CD14-positive monocyte (primary cell): ENCODE results near the gene NRROS. TPM values are rescaled to one million over a fixed set of nuclear protein-coding genes. Genes with fewer than 3 reads are reported as not detected.
A peak's percentile ranks its signal among the peaks of the same experiment; 100 is the strongest.
"Not testable (repeated sequence)": the region's sequence is repeated elsewhere in the genome, so short reads cannot be mapped to it uniquely, and the experiment has no call there.

Source experiments
- DNase-seq, 3 donors: peaks; one replicate each; pipeline ENCODE4 v3.0.0-alpha.2; 2011 to 2022
- H2AFZ ChIP-seq: 2 replicates; pipeline ENCODE4 v1.6.0; 2012; ENCODE audit warnings: mild to moderate bottlenecking, low read depth, low read length, inconsistent platforms; ENCODE audit not compliant: insufficient read depth, poor library complexity, severe bottlenecking
- H3K27ac ChIP-seq, 2 donors: 1 replicate in 1 of 2; 2 replicates in 1 of 2; pipeline ENCODE4 v1.5.1; 2012 to 2013; ENCODE audit warnings: low read length in 2 of 2, control low read depth in 1 of 2, inconsistent platforms in 1 of 2, low read depth in 1 of 2, mild to moderate bottlenecking in 1 of 2
- H3K27me3 ChIP-seq, 2 donors: one replicate each; pipeline versions ENCODE4 v1.6.0 to v1.6.1; 2011 to 2013; ENCODE audit warnings: low read length in 2 of 2; ENCODE audit not compliant: control insufficient read depth in 2 of 2, insufficient read depth in 2 of 2
- H3K36me3 ChIP-seq, 2 donors: replicated peaks in 1 of 2; 1 replicate in 1 of 2; 2 replicates in 1 of 2; pipeline versions ENCODE4 v1.5.1 to v1.6.1; 2012 to 2013; ENCODE audit warnings: low read length in 2 of 2, control low read depth in 1 of 2, inconsistent platforms in 1 of 2, mild to moderate bottlenecking in 1 of 2; ENCODE audit not compliant: insufficient read depth in 2 of 2, control insufficient read depth in 1 of 2
- H3K4me1 ChIP-seq, 2 donors: 1 replicate in 1 of 2; 2 replicates in 1 of 2; pipeline versions ENCODE4 v1.5.1 to v1.6.1; 2012 to 2013; ENCODE audit warnings: low read length in 2 of 2, control low read depth in 1 of 2, inconsistent platforms in 1 of 2, mild to moderate bottlenecking in 1 of 2, moderate library complexity in 1 of 2; ENCODE audit not compliant: insufficient read depth in 2 of 2, control insufficient read depth in 1 of 2
- H3K4me2 ChIP-seq: replicated peaks from 2 replicates; pipeline ENCODE3; 2012; ENCODE audit warnings: low read length, moderate library complexity, mild to moderate bottlenecking; ENCODE audit not compliant: poor library complexity, severe bottlenecking; ENCODE audit errors: extremely low read depth
- H3K4me3 ChIP-seq, 3 experiments: fragments of 200-600 bp in 1 of 3; sonication (generic) in 1 of 3; replicated peaks in 1 of 3; 1 replicate in 2 of 3; 2 replicates in 1 of 3; pipeline ENCODE4 v1.5.1; 2011 to 2013; ENCODE audit warnings: low read length in 3 of 3, mild to moderate bottlenecking in 3 of 3, control low read depth in 2 of 3, low read depth in 2 of 3, inconsistent platforms in 1 of 3, moderate library complexity in 1 of 3
- H3K79me2 ChIP-seq: 2 replicates; pipeline ENCODE4 v1.6.0; 2012; ENCODE audit warnings: mild to moderate bottlenecking, control low read depth, inconsistent platforms, low read length, moderate library complexity; ENCODE audit not compliant: insufficient read depth
- H3K9ac ChIP-seq: 2 replicates; pipeline ENCODE4 v1.6.0; 2017; ENCODE audit warnings: low read length, mild to moderate bottlenecking; ENCODE audit not compliant: insufficient read depth, poor library complexity, severe bottlenecking
- H3K9me3 ChIP-seq, 2 donors: replicated peaks in 1 of 2; 1 replicate in 1 of 2; 2 replicates in 1 of 2; pipeline versions ENCODE4 v1.5.1 to v1.6.1; 2012 to 2013; ENCODE audit warnings: low read length in 2 of 2, control low read depth in 1 of 2; ENCODE audit not compliant: control insufficient read depth in 1 of 2, insufficient read depth in 1 of 2
- H4K20me1 ChIP-seq: 2 replicates; pipeline ENCODE4 v1.6.0; 2012; ENCODE audit warnings: mild to moderate bottlenecking, low read length, control low read depth, moderate library complexity; ENCODE audit not compliant: insufficient read depth
- H3K27ac Mint-ChIP-seq, 7 donors: one replicate each; pipeline ENCODE4 v1.8.0; 2020; ENCODE audit warnings: mild to moderate bottlenecking in 7 of 7, mixed read lengths in 7 of 7, moderate library complexity in 6 of 7, inconsistent platforms in 2 of 7
- H3K27me3 Mint-ChIP-seq, 3 donors: one replicate each; pipeline ENCODE4 v1.8.0; 2021 to 2022; ENCODE audit warnings: low read depth in 3 of 3, mild to moderate bottlenecking in 3 of 3, mixed read lengths in 3 of 3, moderate library complexity in 3 of 3, inconsistent platforms in 1 of 3
- H3K36me3 Mint-ChIP-seq, 2 donors: one replicate each; pipeline ENCODE4 v1.8.0; 2020; ENCODE audit warnings: mixed read lengths in 2 of 2, inconsistent platforms in 1 of 2, mild to moderate bottlenecking in 1 of 2
- H3K4me1 Mint-ChIP-seq: one replicate; pipeline ENCODE4 v1.8.0; 2020; ENCODE audit warnings: mild to moderate bottlenecking, mixed read lengths
- H3K4me3 Mint-ChIP-seq, 2 donors: one replicate each; pipeline ENCODE4 v1.8.0; 2020; ENCODE audit warnings: mild to moderate bottlenecking in 2 of 2, mixed read lengths in 2 of 2, moderate library complexity in 1 of 2
- H3K9me3 Mint-ChIP-seq, 7 donors: one replicate each; pipeline ENCODE4 v1.8.0; 2020 to 2022; ENCODE audit warnings: mixed read lengths in 7 of 7, mild to moderate bottlenecking in 6 of 7, moderate library complexity in 6 of 7, inconsistent platforms in 2 of 7
- CTCF ChIP-seq: fragments of 200-600 bp; IDR thresholded peaks from one replicate; pipeline ENCODE4 v1.8.0; 2022; ENCODE audit warnings: antibody characterized with exemption, mild to moderate bottlenecking
- WGBS: methylation state at CpG from one replicate; pipeline ENCODE4 v1.1.5; 2013; ENCODE audit warnings: missing lambda C conversion rate; ENCODE audit not compliant: insufficient coverage; 5-methylcytosine and 5-hydroxymethylcytosine counted together
- intact Hi-C, 2 donors: fragments of 100-400 bp; cut with micrococcal nuclease; formaldehyde crosslinking; loops; one replicate each; pipeline versions ENCODE4 v1.15.0 to v1.15.1; 2023
- polyA plus RNA-seq, 3 donors: library from polyadenylated mRNA; depleted of rRNA in 1 of 3; unstranded in 2 of 3; stranded (reverse) in 1 of 3; fragments of 300-500 nt in 2 of 3; fragments of >200 nt in 1 of 3; fragmentation: Illumina TruSeq in 2 of 3; gene quantifications; 1 replicate in 2 of 3; 2 replicates in 1 of 3; pipeline ENCODE4 v1.2.3, GENCODE V29; 2012 to 2021

The NRROS gene
- polyA plus RNA-seq, 3 donors = 5.9 to 109 (median 7.5) TPM

GRCh38 chr3:196617256-196617655 lies 22.2 kb upstream of the NRROS start:
- Histone ChIP-seq H3K27ac (peak overlapping the region in 1 of 2 donors; percentile 81), H3K36me3 (no peaks in the 10 kb centered on the region), H2AFZ (peak overlapping the region; percentile 38), H3K9ac (no peak overlapping the region), H3K4me2 (peak overlapping the region; percentile 13), H3K27me3 (no peaks in the 10 kb centered on the region), H3K79me2 (peaks cover 21% of the 10 kb centered on the region), H3K9me3 (no peaks in the 10 kb centered on the region), H3K4me3 (peak overlapping the region in 1 of 3 experiments; percentile 14), H3K4me1 (peaks cover 62 to 67% of the 10 kb centered on the region in 2 donors), H4K20me1 (no peaks in the 10 kb centered on the region)
- WGBS = no CpG with 5 or more reads among the region's 5 CpGs
- no peak for TF ChIP-seq CTCF
- peaks cover 0 to 9% of the 10 kb centered on the region in 2 donors for H3K36me3 Mint-ChIP-seq
- peaks cover 0 to 3% (median 0%) of the 10 kb centered on the region in 7 donors for H3K9me3 Mint-ChIP-seq
- intact Hi-C loops = no loop called here
- peaks cover 60% of the 10 kb centered on the region for H3K4me1 Mint-ChIP-seq
- no peak overlapping the region for H3K4me3 Mint-ChIP-seq
- H3K27me3 Mint-ChIP-seq = peaks cover 0 to 2% (median 0%) of the 10 kb centered on the region in 3 donors
- peak; percentile 48 to 69 (median 61) for DNase-seq
- peak overlapping the region; percentile 15 to 88 (median 80) for H3K27ac Mint-ChIP-seq

GRCh38 chr3:196619223-196619622 lies 20.3 kb upstream of the NRROS start:
- Histone ChIP-seq H4K20me1 (no peaks in the 10 kb centered on the region), H2AFZ (peak overlapping the region; percentile 27), H3K27me3 (no peaks in the 10 kb centered on the region), H3K9me3 (no peaks in the 10 kb centered on the region), H3K4me1 (peaks cover 77 to 82% of the 10 kb centered on the region in 2 donors), H3K9ac (peak overlapping the region; percentile 17), H3K27ac (peak overlapping the region; percentile 65 to 81), H3K4me3 (peak overlapping the region in 1 of 3 experiments; percentile 6), H3K36me3 (no peaks in the 10 kb centered on the region), H3K4me2 (peak overlapping the region; percentile 1), H3K79me2 (peaks cover 26% of the 10 kb centered on the region)
- WGBS = no CpG with 5 or more reads among the region's 5 CpGs
- Mint-ChIP-seq H3K9me3 (peaks cover 0 to 3% (median 0%) of the 10 kb centered on the region in 7 donors), H3K27ac (peak overlapping the region; percentile 86 to 99 (median 94)), H3K36me3 (peaks cover 0 to 9% of the 10 kb centered on the region in 2 donors), H3K4me3 (peak overlapping the region in 1 of 2 donors; percentile 56), H3K27me3 (peaks cover 0 to 2% (median 0%) of the 10 kb centered on the region in 3 donors), H3K4me1 (peaks cover 69% of the 10 kb centered on the region)
- DNase-seq = no peak
- TF ChIP-seq CTCF = no peak
- intact Hi-C loops = no loop called here

- H3K4me3 ChIP-seq, H3K27me3 Mint-ChIP-seq, H3K36me3 Mint-ChIP-seq, DNase-seq, H3K36me3 ChIP-seq, H4K20me1 ChIP-seq, H3K9me3 Mint-ChIP-seq, H2AFZ ChIP-seq, H3K27me3 ChIP-seq, H3K9ac ChIP-seq, H3K9me3 ChIP-seq: not testable (repeated sequence)
- H3K4me1 Mint-ChIP-seq = peaks cover 73% of the 10 kb centered on the region
- H3K4me1 ChIP-seq = peaks cover 81 to 86% of the 10 kb centered on the region in 2 donors
- peak overlapping the region; percentile 41 for H3K4me2 ChIP-seq
- intact Hi-C loops = loop anchor here in 1 of 2 donors (5.0 kb wide), 1 partner anchor 68 kb away; no protein-coding TSS in a partner anchor
- H3K4me3 Mint-ChIP-seq = peak overlapping the region in 1 of 2 donors; percentile 59
- no CpG with 5 or more reads among the region's 5 CpGs for WGBS
- peaks cover 26% of the 10 kb centered on the region for H3K79me2 ChIP-seq
- peak overlapping the region; percentile 81 to 93 for H3K27ac ChIP-seq
- peak overlapping the region; percentile 95 to 100 (median 99) for H3K27ac Mint-ChIP-seq
Observed at GRCh38 chr3:196619627-196620026, 19.9 kb upstream of the NRROS start.
